OCI-LY7 (cell line): ENCODE measurements around the gene ZFP36. TPM values are rescaled to one million over a fixed set of nuclear protein-coding genes. Genes with fewer than 3 reads are reported as not detected.

Source experiments
- BruUV-seq: library from RNA; stranded (reverse); fragments of 400-500 nt; replicated peaks from 2 replicates; lab custom pipeline; 2021; lab: Mats Ljungman, UMichigan
- CTCF ChIA-PET: fragments of 300-600 bp; sonication (Branson Sonifier 250); formaldehyde crosslinking; loops from one replicate; lab custom pipeline; 2022; ENCODE audit warnings: antibody characterized with exemption; ENCODE audit not compliant: unreplicated experiment; lab: Charles Lee
- POLR2A ChIA-PET: fragments of 300-600 bp; sonication (Branson Sonifier 250); formaldehyde crosslinking; loops from one replicate; lab custom pipeline; 2022; ENCODE audit warnings: antibody characterized with exemption; lab: Charles Lee
- DNase-seq: peaks from one replicate; pipeline ENCODE4 v3.0.0-alpha.2; 2015; ENCODE audit warnings: low spot score
- H2AFZ ChIP-seq: fragments of 200-600 bp; sonication (generic), shearing (Covaris generic); 2 replicates; pipeline ENCODE4 v1.6.1; 2014; ENCODE audit warnings: mild to moderate bottlenecking, antibody characterized with exemption, low read length, moderate library complexity
- H3K27ac ChIP-seq: fragments of 200-600 bp; sonication (generic); 2 replicates; pipeline ENCODE4 v1.5.1; 2014; ENCODE audit warnings: mixed run types, low read depth, mild to moderate bottlenecking, moderate library complexity, low read length, inconsistent platforms; ENCODE audit not compliant: poor library complexity, severe bottlenecking
- H3K36me3 ChIP-seq: fragments of 200-600 bp; sonication (generic); 2 replicates; pipeline ENCODE4 v1.6.1; 2014; ENCODE audit warnings: mild to moderate bottlenecking, antibody characterized with exemption, low read length, moderate library complexity, mixed read lengths; ENCODE audit not compliant: insufficient read depth
- H3K4me1 ChIP-seq: fragments of 200-600 bp; sonication (generic); 2 replicates; pipeline ENCODE4 v1.5.1; 2014; ENCODE audit warnings: mild to moderate bottlenecking, low read length; ENCODE audit not compliant: insufficient read depth, poor library complexity, severe bottlenecking
- H3K4me2 ChIP-seq: fragments of 200-600 bp; sonication (generic); 2 replicates; pipeline ENCODE4 v1.6.1; 2014; ENCODE audit warnings: mild to moderate bottlenecking, low read length
- H3K4me3 ChIP-seq: fragments of 200-600 bp; sonication (generic); 2 replicates; pipeline ENCODE4 v1.5.1; 2014; ENCODE audit warnings: mild to moderate bottlenecking, low read depth, low read length; ENCODE audit not compliant: poor library complexity, severe bottlenecking
- H3K79me2 ChIP-seq: fragments of 200-600 bp; sonication (generic); 2 replicates; pipeline ENCODE4 v1.6.1; 2016; ENCODE audit warnings: low read depth, mild to moderate bottlenecking, low read length, moderate library complexity, mixed read lengths; ENCODE audit not compliant: insufficient read depth
- H3K9me2 ChIP-seq: fragments of 200-600 bp; sonication (generic); 2 replicates; pipeline ENCODE4 v1.6.1; 2016; ENCODE audit warnings: mild to moderate bottlenecking, low read length, mixed read lengths; ENCODE audit not compliant: insufficient read depth
- H3K9me3 ChIP-seq: fragments of 200-600 bp; sonication (generic); 2 replicates; pipeline ENCODE4 v1.6.1; 2014; ENCODE audit warnings: mild to moderate bottlenecking, mixed run types, low read length, mixed read lengths
- H4K20me1 ChIP-seq: fragments of 200-600 bp; sonication (generic); 2 replicates; pipeline ENCODE4 v1.6.1; 2014; ENCODE audit warnings: mild to moderate bottlenecking, antibody characterized with exemption, low read length, moderate library complexity, mixed read lengths; ENCODE audit not compliant: insufficient read depth
- CTCF ChIP-seq: fragments of 200-600 bp; sonication (generic); conservative IDR thresholded peaks from 2 replicates; pipeline ENCODE4 v1.5.1; 2014; ENCODE audit warnings: mild to moderate bottlenecking, antibody characterized with exemption, low read length, moderate library complexity, mixed read lengths
- EZH2phosphoT487 ChIP-seq: fragments of 200-600 bp; sonication (generic); IDR thresholded peaks from 2 replicates; pipeline ENCODE4 v1.6.1; 2018; ENCODE audit warnings: low read depth, borderline replicate concordance, mild to moderate bottlenecking, mixed run types, antibody characterized with exemption, low read length, moderate library complexity, mixed read lengths
- intact Hi-C: fragments of 100-400 bp; cut with micrococcal nuclease; formaldehyde crosslinking; loops from one replicate; pipeline ENCODE4 v1.10.0; 2022; ENCODE audit not compliant: unreplicated experiment
- total RNA-seq, 2 experiments: library from RNA; depleted of rRNA in 1 of 2; stranded (reverse); fragments of >200 nt in 1 of 2; shearing (Covaris generic) in 1 of 2; gene quantifications; 2 replicates each; pipeline ENCODE4 v1.2.3, GENCODE V29; 2014 to 2022

The ZFP36 gene
- total RNA-seq, 2 experiments from 2014 or later: 21.8 to 55.9 TPM

GRCh38 chr19:39379865-39380396 is 26.7 kb upstream of the ZFP36 start:
- H2AFZ ChIP-seq: no peak overlapping the region
- H3K9me3 ChIP-seq: no peaks in the 10 kb centered on the region
- DNase-seq: no peak
- H3K4me2 ChIP-seq: no peak overlapping the region
- TF ChIP-seq CTCF (no peak), EZH2phosphoT487 (no peak)
- H3K27ac ChIP-seq: no peak overlapping the region
- ChIA-PET POLR2A (no interaction called here), CTCF (no interaction called here)
- no peak overlapping the region for H3K4me3 ChIP-seq
- no TSS peak for BruUV-seq
- intact Hi-C loops: no loop called here
- H3K9me2 ChIP-seq: no peaks in the 10 kb centered on the region
- H4K20me1 ChIP-seq: 0 out of 2 replicates have a peak, but pooled peaks cover 3% of the 10 kb centered on the region
- no peaks in the 10 kb centered on the region for H3K79me2 ChIP-seq
- no peaks in the 10 kb centered on the region for H3K4me1 ChIP-seq
- H3K36me3 ChIP-seq: peaks cover 89% of the 10 kb centered on the region

- H3K27ac ChIP-seq: no peak overlapping the region
- intact Hi-C loops: no loop called here
- TF ChIP-seq CTCF: no peak
- TF ChIP-seq EZH2phosphoT487: no peak
- no peak overlapping the region for H3K4me3 ChIP-seq
- no peak overlapping the region for H3K4me2 ChIP-seq
- no peaks in the 10 kb centered on the region for H3K9me2 ChIP-seq
- BruUV-seq: no TSS peak
- 0 out of 2 replicates have a peak, but pooled peaks cover 3% of the 10 kb centered on the region for H4K20me1 ChIP-seq
- peaks cover 88% of the 10 kb centered on the region for H3K36me3 ChIP-seq
- CTCF ChIA-PET: no interaction called here
- H3K9me3 ChIP-seq: no peaks in the 10 kb centered on the region
- no peaks in the 10 kb centered on the region for H3K79me2 ChIP-seq
- no peak for DNase-seq
- H2AFZ ChIP-seq: no peak overlapping the region
- POLR2A ChIA-PET: no interaction called here
- H3K4me1 ChIP-seq: no peaks in the 10 kb centered on the region
These were observed 25.8 kb upstream of the ZFP36 start for GRCh38 chr19:39380521-39381502.
